Fibroblast of skin of right quadriceps (primary cell): ENCODE results near the gene ADI1.

Experiments
- DNase-seq: peaks from one replicate; pipeline ENCODE4 v3.0.0-alpha.2; 2013

The ADI1 gene, protein sequence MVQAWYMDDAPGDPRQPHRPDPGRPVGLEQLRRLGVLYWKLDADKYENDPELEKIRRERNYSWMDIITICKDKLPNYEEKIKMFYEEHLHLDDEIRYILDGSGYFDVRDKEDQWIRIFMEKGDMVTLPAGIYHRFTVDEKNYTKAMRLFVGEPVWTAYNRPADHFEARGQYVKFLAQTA

DNA sequence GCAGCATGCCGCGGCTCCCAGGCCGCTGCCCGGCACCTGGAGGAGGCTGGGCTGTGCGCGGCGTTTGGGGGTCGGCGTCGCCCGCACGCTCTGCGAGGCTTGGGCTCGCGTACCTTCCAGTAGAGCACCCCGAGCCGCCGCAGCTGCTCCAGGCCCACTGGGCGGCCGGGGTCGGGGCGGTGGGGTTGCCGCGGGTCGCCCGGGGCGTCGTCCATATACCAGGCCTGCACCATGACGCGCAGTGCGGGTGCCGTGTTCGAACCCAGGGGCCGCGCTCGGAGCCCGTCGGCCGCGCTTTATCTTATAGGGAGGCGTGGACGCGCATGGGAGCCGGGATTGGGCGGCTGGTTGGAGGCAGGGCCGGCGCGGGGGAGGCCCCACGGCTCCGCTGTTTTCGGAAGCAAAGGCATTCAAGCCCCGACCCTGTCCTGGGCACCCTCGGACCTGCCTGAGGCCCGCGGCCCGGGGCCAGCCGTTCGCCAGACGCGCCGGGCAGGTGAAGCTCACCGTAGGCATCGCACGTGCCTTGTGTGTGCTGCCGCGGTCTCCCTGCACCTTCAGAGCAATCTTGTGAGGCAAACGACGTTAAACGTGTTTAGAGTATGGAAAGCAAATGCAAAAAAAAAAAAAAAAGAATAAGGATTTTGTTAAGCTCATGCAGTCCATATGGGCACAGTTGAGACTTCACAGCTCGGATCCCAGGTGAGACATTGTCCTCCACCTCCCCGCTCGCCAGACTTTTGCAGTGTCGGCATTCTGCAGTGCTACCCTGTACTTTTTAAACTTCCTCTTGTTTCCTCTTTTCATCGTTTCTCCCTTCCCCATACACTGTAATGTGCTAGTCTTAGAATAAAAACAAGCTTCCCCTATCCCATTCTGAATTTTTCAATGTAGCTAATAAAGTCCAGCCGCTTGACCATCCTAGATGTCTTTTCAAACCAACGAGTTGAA lies at the start of gene ADI1:
TSS of gene ADI1 (minus strand) at position 277 of the 951 bp plus-strand sequence. CDS start at position 233, 44 bp downstream.
- DNase-seq: peak; percentile 80

GRCh38 chr2:3566806-3567205 lies 47.5 kb upstream of the ADI1 start:
- no peak for DNase-seq

GRCh38 chr2:3565117-3565516 lies 45.8 kb upstream of the ADI1 start:
- no peak for DNase-seq

DNA sequence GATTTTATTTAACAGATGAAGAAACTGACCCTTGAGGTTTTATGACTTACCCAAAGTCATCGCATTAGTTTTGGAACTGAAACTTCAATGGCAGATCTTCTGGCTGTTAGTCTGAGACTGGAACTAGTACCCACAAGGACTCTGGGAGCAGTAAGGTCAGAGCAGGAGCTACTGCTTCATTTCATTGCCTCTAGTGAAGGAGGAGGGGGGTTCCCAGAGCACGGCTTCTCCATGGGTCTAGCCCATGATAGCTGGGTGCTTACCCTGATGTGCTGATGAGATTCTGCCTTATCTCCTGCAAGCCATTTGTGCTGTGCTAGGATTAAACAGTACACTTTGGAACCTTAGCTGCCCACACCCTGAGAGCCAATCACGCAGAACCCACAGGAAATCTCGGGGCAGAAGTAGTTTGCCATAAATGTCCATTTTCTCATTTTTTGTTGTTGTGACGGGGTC lies 44.2 kb upstream of the ADI1 start:
- no peak for DNase-seq

DNA sequence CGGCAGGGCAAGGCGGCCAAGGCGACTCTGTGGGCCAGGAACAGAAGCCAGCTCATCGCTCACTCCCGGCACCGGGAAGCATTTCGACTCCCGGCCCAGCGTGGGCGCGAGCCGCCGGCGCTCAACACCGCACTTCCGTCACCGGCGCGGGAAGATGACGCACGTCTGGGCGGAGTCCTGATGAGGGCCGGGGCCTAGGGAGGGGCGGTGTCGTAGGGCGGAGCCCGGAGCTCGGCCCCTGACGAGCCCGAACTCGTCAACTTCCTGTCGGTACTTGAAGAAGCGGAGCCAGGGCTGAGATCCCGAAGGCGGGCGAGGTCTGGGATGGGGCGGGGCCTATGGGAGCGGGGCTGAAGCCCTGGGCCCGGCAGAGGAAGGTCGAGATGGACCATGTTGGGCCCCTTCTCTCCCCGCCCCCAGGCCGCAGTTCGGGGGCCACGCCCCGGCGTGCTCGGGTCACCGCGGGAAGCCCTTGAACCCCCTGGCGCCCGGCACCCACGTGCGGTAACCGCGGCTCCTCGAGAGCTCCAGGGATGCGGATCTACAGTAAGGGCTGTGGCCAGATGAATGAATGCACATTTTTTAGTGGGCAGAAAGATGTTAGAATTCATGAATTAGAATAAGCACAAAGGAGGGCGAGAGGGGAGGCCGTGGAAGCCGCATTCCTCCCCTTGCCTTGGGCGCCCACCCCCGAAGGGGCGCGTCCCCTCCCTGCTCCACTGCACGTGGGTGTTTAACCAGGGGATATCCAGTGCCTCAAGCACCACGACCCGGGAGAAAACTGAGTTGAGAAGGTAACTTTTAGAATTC lies 39.1 kb upstream of the ADI1 start, which contains the start of gene RNASEH1:
TSS of gene RNASEH1 (minus strand) at position 129 of the 810 bp plus-strand sequence. CDS start at position 56, 73 bp downstream.
- peak; percentile 98 for DNase-seq

- no peak for DNase-seq
Measured at GRCh38 chr2:3557639-3558204, 38.4 kb upstream of the ADI1 start.

GRCh38 chr2:3553946-3554345 lies 34.6 kb upstream of the ADI1 start:
- no peak for DNase-seq

DNA sequence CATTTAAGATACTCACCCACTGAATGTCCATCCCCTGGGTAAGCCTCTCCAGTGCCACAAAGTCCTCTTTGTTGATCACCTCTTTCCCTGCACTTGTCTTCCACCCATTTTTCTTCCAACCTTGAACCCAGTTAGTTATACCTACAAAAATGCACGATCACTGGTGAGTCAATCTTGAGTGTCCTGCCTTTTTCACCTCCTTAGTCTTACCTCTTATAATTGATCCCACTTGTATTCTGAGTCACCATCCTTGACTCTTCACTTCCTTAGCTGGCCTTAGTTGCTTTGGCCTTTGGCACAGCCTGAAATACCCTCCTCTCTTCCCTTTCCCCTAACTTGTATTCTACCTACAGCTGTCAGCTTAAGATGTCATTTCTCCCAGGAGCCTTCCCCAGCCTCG lies 28.6 kb upstream of the ADI1 start:
- no peak for DNase-seq

GRCh38 chr2:3545788-3546478 lies 26.6 kb upstream of the ADI1 start:
- DNase-seq: no peak

- DNase-seq: no peak
Measured at GRCh38 chr2:3543023-3543683, 23.8 kb upstream of the ADI1 start.

- no peak for DNase-seq
Measured at GRCh38 chr2:3542107-3542506, 22.8 kb upstream of the ADI1 start.

DNA sequence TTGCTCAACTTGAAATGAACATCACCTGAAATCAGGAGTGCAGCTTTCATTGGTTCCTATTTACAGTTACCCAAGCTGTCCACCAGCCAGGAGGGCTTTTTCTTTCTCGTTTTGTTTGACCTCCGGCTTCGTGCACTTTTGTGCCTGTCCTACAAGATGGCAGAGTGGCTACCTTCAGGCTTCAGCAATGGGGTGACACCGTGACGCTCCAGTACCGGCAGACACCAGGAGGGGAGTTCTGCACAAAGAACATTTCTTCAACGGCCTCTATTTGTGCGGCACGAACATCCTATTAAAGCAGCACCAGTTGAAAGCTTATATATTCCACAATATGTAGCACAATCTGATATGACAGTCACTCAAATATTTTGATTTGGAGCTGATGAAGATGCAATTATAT lies 20.5 kb upstream of the ADI1 start:
- no peak for DNase-seq

DNA sequence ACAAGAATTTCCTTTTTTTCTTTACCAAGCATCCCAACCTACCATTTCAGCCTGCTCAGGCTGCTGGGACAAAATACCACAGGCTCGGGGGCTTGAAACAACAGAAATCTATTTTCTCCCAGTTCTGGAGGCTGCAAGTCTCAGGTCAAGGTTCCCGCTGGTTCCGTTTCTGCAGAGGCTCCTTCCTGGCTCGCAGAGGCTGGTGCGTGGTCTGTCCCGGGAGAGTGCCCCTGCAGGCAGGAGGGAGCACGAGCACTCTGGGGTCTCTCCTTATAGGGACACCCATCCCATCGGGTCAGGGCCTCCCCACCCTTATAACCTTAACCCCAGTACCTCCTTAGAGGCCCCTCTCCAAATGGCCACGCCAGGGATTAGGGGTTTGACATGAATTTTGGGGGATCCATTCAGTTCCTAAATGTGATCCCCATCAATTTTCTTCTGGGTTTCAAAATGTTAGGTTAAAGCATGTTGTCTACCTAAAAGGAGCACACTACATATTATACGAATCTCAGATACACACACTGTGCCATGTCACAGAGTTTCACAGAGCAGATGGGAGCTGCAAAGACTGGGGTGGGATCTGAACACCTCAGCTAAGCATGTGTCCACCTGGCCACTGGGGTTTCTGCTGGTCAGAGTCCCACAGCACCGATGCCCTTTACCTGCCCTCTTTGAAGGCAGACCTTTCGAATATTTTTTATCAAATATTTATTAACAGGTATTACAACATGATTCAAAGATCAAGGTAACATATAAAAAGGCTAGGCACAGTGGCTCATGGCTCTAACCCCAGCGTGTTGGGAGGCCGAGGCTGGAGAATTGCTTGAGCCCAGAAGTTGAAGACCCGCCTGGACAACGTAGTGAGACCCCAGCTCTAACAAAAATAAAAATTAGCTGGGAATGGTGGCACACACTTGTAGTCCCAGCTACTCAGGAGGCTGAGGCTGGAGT lies 17.6 kb upstream of the ADI1 start:
- peak; percentile 52 for DNase-seq

GRCh38 chr2:3535794-3536681 lies 16.7 kb upstream of the ADI1 start:
- peak; percentile 89 for DNase-seq

DNA sequence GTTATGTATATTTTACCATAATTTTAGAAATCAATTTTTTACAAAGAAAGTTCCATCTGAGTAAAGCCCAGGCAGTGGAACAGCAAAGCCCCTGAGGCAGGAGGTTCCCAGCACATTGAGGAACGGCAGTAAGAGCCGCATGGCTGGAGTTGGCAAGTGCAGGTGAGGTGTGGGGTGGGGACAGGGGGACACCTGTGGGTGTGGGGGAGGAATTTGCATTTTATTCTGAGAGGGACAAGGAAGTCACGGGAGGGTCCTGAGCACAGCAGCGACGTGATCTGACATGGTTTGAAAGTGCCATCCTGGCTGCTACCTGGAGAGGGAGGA lies 16.1 kb upstream of the ADI1 start:
- DNase-seq: no peak

DNA sequence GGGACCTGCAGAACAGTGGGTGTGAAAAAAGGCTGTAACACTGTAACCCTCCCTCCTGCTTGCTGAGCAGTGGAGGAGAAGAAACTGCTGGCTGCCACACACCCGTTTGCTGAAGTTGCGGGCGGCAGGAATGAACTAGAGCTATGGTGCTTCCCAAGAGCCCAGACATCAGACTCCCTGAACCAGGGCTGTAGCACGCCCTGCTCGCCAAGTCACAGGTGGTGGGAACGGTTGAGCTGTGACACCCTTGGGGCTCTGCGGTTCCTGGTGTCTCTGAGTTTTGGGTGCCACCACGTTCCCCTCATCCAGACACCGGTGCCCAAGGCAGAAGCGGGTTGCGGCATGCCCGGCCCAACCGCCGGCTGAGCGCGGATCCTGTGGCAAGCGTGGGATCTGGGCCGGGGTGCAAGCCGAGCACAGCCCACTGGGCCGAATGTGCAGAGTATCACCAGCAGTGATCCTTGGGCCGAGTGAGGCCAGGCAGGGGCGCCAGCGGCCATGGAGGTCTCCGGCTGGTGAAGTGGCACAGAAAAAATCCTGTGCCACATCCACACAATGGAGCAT lies 15.0 kb upstream of the ADI1 start:
- DNase-seq: no peak

- DNase-seq: no peak
Measured at GRCh38 chr2:3533836-3534235, 14.5 kb upstream of the ADI1 start.

GRCh38 chr2:3532941-3533340 lies 13.6 kb upstream of the ADI1 start:
- no peak for DNase-seq
